Osteocyte (in vitro differentiated cells): Measurements from ENCODE around the gene PDK3. TPM values are rescaled to one million over a fixed set of nuclear protein-coding genes. Genes with fewer than 3 reads are reported as not detected.

Experiments used
- DNase-seq: peaks from one replicate; pipeline ENCODE4 v3.0.0; 2021; ENCODE audit warnings: mixed read lengths; ENCODE audit not compliant: unreplicated experiment; ENCODE audit errors: extremely low spot score
- H3K27ac Mint-ChIP-seq: one replicate; pipeline ENCODE4 v1.8.0; 2021; ENCODE audit warnings: mild to moderate bottlenecking, mixed read lengths; ENCODE audit not compliant: unreplicated experiment
- H3K27me3 Mint-ChIP-seq: one replicate; pipeline ENCODE4 v1.8.0; 2021; ENCODE audit warnings: mixed read lengths; ENCODE audit not compliant: unreplicated experiment
- H3K36me3 Mint-ChIP-seq: one replicate; pipeline ENCODE4 v1.8.0; 2021; ENCODE audit warnings: mixed read lengths; ENCODE audit not compliant: unreplicated experiment
- H3K4me1 Mint-ChIP-seq: one replicate; pipeline ENCODE4 v1.8.0; 2021; ENCODE audit warnings: mixed read lengths; ENCODE audit not compliant: unreplicated experiment
- H3K4me3 Mint-ChIP-seq: one replicate; pipeline ENCODE4 v1.8.0; 2021; ENCODE audit warnings: mild to moderate bottlenecking, moderate library complexity, mixed read lengths; ENCODE audit not compliant: unreplicated experiment
- H3K9me3 Mint-ChIP-seq: one replicate; pipeline ENCODE4 v1.8.0; 2021; ENCODE audit warnings: mixed read lengths; ENCODE audit not compliant: unreplicated experiment
- CTCF ChIP-seq: fragments of 200-600 bp; sonication (generic); IDR thresholded peaks from 2 replicates; pipeline ENCODE4 v1.5.0; 2021; ENCODE audit warnings: antibody characterized with exemption, mild to moderate bottlenecking, moderate library complexity
- total RNA-seq: library from RNA; stranded (reverse); gene quantifications from 2 replicates; pipeline ENCODE4 v1.2.1, GENCODE V29; 2021

The PDK3 gene
- total RNA-seq, 1 donor from 2014 or later: 9.6 TPM

DNA sequence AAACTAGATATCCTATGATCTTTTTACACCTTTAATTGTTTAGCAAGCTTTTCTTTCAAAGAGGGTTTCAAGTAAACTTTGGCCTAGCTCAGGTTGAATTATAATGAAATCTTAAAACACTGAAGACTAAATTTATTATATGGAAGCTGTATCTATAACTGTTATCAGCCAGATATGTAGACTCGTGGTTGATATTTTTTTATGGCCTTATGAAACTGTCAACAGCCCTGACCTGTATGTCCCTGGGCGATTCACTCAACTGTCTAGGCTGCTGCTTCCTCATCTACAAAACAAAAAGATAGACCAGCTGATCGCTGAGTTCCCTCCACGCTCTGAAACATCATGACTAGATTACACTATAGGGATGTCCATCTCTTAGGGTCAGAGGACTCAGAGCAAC is 21.2 kb upstream of the PDK3 start:
- no peak overlapping the region for H3K4me3 Mint-ChIP-seq
- H3K27me3 Mint-ChIP-seq: peaks cover 15% of the 10 kb centered on the region
- no peaks in the 10 kb centered on the region for H3K4me1 Mint-ChIP-seq
- no peaks in the 10 kb centered on the region for H3K9me3 Mint-ChIP-seq
- DNase-seq: no peak
- no peak for TF ChIP-seq CTCF
- no peaks in the 10 kb centered on the region for H3K36me3 Mint-ChIP-seq
- no peak overlapping the region for H3K27ac Mint-ChIP-seq

GRCh38 chrX:24444645-24445044 is 20.4 kb upstream of the PDK3 start:
- Mint-ChIP-seq H3K27me3 (peaks cover 13% of the 10 kb centered on the region), H3K27ac (no peak overlapping the region), H3K36me3 (no peaks in the 10 kb centered on the region), H3K9me3 (no peaks in the 10 kb centered on the region), H3K4me3 (no peak overlapping the region), H3K4me1 (no peaks in the 10 kb centered on the region)
- TF ChIP-seq CTCF: no peak
- DNase-seq: no peak

DNA sequence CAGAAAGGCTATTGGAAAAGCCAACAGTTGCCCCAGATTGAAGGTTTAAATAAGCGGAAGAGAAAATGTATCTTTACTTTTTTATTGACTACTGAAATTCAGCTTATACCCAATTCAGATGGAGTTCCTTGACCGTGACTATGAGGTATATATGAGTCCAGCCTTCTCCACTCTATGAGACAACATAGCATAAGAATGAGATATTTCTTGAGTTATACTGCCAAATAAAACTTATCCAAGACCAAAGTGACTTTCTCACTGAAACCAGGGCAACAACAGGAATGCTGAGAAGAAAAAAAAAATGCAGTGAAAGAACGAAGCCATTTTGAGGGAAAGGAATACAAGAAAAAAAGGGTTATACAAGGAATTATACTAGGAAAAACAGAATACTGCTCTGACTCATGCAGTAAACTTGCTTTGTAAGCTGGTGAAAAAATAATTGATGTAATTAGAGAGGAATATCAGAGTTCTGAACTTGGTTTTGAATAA is 16.3 kb upstream of the PDK3 start:
- H3K27me3 Mint-ChIP-seq: peaks cover 26% of the 10 kb centered on the region
- no peak overlapping the region for H3K27ac Mint-ChIP-seq
- no peak overlapping the region for H3K4me3 Mint-ChIP-seq
- DNase-seq: no peak
- no peaks in the 10 kb centered on the region for H3K36me3 Mint-ChIP-seq
- H3K9me3 Mint-ChIP-seq: no peaks in the 10 kb centered on the region
- H3K4me1 Mint-ChIP-seq: no peaks in the 10 kb centered on the region
- no peak for TF ChIP-seq CTCF

GRCh38 chrX:24463077-24463476 is 2.0 kb upstream of the PDK3 start:
- Mint-ChIP-seq H3K36me3 (no peaks in the 10 kb centered on the region), H3K9me3 (no peaks in the 10 kb centered on the region), H3K27me3 (peaks cover 23% of the 10 kb centered on the region), H3K4me3 (no peak overlapping the region), H3K4me1 (peaks cover 15% of the 10 kb centered on the region), H3K27ac (no peak overlapping the region)
- no peak for TF ChIP-seq CTCF
- DNase-seq: no peak

- H3K4me3 Mint-ChIP-seq: peak overlapping the region; percentile 80
- DNase-seq: no peak
- H3K9me3 Mint-ChIP-seq: no peaks in the 10 kb centered on the region
- H3K4me1 Mint-ChIP-seq: peaks cover 21% of the 10 kb centered on the region
- no peaks in the 10 kb centered on the region for H3K36me3 Mint-ChIP-seq
- no peak for TF ChIP-seq CTCF
- H3K27me3 Mint-ChIP-seq: peaks cover 12% of the 10 kb centered on the region
- peak overlapping the region; percentile 60 for H3K27ac Mint-ChIP-seq
Observed at GRCh38 chrX:24464498-24464835, 619 bp upstream of the PDK3 start.
